ENCODE data around the gene ZNF263.

ZNF263 gene

GRCh38 chr16:3282730-3283542 is at the start of gene ZNF263:
Gene ZNF263 (plus strand): TSS chr16:3283491. CDS start chr16:3283819, 328 bp downstream.
- DNase-seq, result peak; percentile 97

- DNase-seq, result no peak
Measured at GRCh38 chr16:3234543-3234856, 48.8 kb upstream of the ZNF263 start.

DNA sequence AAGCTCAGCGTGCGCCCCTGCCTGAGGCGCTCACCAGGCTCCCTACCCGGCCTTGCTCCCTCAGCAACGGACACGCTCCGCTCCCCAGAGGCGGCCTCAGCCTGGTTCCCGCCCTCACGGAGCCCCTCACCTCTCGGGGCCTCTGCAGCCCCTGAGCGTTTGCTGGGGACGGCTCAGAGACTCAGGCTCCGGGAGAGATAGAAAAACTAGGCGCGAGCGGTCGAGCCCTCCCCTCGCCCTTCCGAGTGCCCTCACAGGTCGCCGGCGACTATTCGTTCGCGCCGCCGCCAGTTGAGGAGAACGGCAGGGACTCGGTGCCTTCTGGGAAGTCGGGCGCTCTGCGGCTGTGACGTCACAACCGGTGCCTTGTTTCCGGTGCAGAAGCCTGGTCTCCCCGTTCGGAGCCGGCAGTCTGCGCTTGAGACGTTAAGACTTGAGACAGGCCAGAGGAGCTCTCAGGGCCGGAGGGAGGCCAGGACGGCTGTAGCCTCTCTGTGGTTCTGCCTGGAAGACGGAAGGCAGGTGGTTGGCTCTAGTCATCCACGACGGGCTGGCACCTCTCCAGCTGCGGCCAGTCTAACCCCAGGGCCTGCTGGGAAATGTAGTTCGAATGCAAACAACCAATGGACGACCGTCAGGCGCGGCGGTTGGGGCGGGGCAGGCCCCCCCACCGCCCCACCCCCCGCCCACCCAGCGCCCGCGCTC is 48.3 kb upstream of the ZNF263 start, which contains the start of gene ZNF200:
TSS of gene ZNF200 (minus strand) at position 302 of the 705 bp plus-strand sequence. CDS start 1,403 bp downstream, outside the sequence.
- DNase-seq, result peak; percentile 97

- peak; percentile 81 for DNase-seq
Measured at GRCh38 chr16:3235856-3236669, 47.2 kb upstream of the ZNF263 start.

DNA sequence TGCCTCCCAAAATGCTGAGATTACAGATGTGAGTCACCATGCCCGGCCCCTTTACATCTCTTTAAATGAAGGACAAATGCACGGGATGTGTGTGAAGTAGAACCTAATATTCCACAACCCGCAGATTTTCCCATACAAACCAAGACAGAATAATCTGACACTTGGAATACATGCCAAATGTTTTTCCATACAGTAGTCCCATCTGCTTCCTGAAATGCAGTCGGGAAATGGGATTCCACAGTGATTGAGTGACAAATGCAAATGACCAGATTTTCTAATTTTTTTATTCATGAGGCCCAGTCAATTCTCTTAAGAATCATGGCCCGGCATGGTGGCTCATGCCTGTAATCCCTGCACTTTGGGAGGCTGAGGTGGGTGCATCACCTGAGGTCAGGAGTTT is 41.5 kb upstream of the ZNF263 start:
- DNase-seq, result no peak

- DNase-seq, result no peak
Measured at GRCh38 chr16:3242709-3243108, 40.6 kb upstream of the ZNF263 start.

- no peak for DNase-seq
Measured at GRCh38 chr16:3243882-3244281, 39.4 kb upstream of the ZNF263 start.

DNA sequence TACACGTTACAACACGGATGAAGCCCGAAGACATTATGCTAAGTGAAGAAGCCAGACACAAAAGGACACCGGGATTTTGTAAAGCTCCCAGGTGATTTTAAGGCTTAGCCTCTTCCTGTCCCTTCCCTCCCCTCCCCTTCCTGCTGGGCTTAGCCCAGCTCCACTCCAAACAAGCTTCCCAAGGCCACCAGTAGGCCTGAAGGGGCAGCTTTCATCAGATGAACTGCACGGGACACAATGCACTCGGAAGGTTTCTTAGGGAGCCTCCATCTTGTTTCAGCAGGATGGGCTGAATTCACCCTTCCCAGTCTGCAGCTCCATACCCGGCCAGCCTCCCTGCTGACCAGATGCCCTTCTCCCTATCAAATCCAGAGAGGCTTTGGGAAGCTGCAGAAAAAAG is 37.3 kb upstream of the ZNF263 start:
- no peak for DNase-seq

- no peak for DNase-seq
Measured at GRCh38 chr16:3246876-3247275, 36.4 kb upstream of the ZNF263 start.

GRCh38 chr16:3248596-3248995 is 34.7 kb upstream of the ZNF263 start:
- DNase-seq, result no peak

DNA sequence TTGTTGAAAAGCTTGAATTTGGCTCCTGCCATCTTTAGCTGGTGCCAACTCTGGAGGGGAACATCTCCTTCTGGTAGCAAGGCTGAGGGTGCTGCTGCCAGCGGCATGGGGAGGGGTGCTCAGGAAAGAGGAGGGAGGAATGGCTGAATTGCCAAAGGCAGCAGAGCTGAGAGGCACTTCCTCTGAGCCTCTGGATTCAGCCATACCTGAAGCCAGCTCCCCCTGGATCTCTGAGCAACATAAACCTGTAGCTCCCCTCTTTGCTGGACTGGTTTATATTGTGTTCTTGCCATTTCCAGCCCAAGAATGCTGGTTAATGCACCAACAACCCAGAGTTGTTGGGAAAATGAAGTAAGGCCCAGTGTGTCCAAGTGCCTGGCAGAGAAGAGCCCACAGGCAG is 34.3 kb upstream of the ZNF263 start:
- no peak for DNase-seq

GRCh38 chr16:3249451-3249850 is 33.8 kb upstream of the ZNF263 start:
- DNase-seq, result no peak

- DNase-seq, result no peak
Measured at GRCh38 chr16:3252967-3253366, 30.3 kb upstream of the ZNF263 start.

DNA sequence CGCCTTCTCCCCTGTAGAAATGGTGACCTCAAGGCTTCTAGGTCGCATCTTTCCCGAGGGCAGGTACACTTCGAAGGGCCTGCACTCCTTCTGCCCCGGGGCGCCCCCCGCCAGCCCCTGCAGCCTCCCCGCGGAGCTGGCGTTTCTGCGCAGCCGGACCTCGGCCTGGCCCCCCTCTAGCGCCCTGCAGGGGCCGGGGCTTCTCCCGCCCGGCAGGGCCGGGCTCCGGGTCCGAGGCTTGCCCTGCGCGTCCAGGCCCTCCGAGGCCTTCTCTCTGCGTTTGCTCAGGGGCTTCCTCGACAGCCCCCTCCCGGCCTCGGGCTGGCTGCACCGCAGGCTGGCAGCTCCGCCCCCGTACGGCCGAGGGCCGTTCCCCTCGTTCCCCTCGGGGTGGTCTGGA is 29.0 kb upstream of the ZNF263 start:
- DNase-seq, result no peak

DNA sequence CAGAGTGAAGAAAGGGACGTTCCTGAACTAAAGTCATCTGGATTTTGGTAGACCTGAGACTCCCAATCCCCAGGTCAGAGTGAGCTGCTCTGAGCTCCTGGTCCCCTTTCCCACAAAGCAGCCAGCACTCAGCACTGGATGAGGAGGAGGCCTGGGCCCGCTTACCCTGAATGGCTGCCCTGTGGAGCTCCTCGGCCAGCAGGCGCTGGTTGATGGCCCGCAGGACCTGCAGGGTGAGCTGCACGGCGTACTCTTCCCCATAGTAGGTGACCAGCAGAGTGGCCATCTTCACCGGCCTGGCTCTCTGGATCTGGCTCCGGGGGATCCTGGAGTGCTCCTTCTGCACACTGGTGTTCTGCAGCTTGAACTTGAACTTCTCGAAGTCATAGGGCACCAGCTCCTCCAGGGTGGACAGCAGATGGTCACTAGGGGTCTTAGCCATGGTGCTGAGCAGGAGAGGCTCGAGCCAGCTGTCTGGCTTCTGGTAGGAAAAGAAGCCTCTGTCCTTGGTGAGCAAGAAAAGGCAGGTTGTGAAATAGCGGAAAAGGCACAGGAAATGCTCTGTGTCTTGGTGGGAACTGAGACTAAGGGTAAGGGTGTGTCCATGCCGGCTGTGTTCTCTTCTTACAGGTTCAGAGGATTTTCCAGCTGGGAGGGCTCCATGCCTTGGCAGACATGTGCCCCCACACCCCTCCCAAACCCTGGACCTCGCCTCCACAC is 27.0 kb upstream of the ZNF263 start, which contains the start of gene MEFV:
TSS of gene MEFV (minus strand) at position 488 of the 720 bp plus-strand sequence. CDS start at position 442, 46 bp downstream.
- DNase-seq, result no peak

DNA sequence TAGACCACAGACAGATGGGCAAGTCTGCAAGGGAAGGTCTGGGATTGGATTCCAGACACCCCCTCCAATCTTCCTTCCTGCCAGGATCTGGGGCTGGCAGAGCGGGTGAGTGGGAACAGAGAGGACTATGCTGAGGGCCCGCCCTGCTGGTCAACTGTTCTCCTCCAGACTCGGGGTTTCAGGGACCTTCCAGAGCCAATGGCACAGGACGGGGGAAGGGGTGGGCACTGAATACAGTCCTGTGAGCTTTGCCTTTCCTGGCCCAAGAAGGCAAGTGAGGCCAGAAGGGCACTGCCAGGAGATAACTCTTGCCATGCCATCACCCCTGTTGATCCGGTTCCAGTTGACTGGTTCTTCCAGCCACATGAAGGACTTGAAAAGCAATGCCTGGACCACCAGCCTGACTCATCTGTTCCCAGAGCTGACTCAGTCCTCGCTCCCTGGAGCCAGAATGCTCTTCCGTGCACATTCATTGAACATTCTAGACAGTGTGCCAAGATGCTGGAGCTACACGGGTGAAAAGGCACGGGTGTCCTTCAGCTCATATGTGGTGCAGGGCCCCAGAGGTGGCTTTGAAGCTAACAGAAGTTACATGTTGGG is 26.3 kb upstream of the ZNF263 start:
- DNase-seq, result no peak

GRCh38 chr16:3259836-3260235 is 23.5 kb upstream of the ZNF263 start:
- DNase-seq, result no peak

GRCh38 chr16:3262517-3262916 is 20.8 kb upstream of the ZNF263 start:
- DNase-seq, result no peak

GRCh38 chr16:3264137-3265036 is 18.9 kb upstream of the ZNF263 start:
- peak; percentile 99 for DNase-seq

DNA sequence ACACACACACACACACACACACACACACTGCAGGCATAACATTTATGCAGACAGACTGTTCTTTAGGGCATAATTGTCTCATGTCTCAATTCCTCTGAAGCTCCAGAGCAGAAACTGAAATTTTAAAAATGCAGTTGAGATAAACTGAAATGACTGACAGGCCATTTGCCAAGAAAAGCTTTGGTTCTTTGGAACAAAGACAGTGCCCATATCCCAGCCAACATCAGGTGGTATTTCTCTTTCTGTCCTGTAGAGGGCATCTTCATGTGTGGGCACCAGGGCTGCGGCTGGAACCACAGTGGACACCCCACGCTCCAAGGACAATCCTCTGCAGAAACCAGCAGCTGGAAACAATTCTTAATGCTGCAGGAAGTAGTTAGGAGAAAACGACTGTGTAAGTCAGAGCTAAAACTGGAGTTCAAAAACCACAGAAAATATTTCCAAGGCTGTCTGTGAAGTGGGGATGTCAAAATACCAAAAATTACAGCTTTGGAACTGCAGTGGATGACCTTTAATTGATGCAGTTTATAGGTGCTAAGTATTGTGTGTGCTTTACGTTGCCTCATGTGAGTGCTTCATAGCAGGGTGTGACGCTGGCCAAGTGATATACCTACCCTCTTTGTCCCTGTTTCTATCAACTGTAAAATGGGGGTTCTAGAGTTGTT is 16.3 kb upstream of the ZNF263 start:
- DNase-seq, result no peak

- DNase-seq, result no peak
Measured at GRCh38 chr16:3268294-3268693, 15.0 kb upstream of the ZNF263 start.
